NB4 (cell line): Measurements from ENCODE around the gene KCNJ3.

Experiments
- MYC ChIP-seq: IDR thresholded peaks from 2 replicates; pipeline ENCODE4 v1.6.1; 2011; ENCODE audit warnings: low read depth, low read length
- POLR2A ChIP-seq: IDR thresholded peaks from 2 replicates; pipeline ENCODE4 v1.6.1; 2011; ENCODE audit warnings: mild to moderate bottlenecking; ENCODE audit not compliant: insufficient read length; ENCODE audit errors: extremely low read depth
- TF ChIP-seq, protein P1 (sequence below): IDR thresholded peaks from one replicate; pipeline ENCODE4 v1.5.1; 2012; ENCODE audit warnings: low read depth, low read length
- TF ChIP-seq, protein P2 (sequence below): IDR thresholded peaks from 2 replicates; pipeline ENCODE4 v1.6.1; 2011; ENCODE audit warnings: low read depth, low read length

GRCh38 chr2:154694881-154695280 is 3.6 kb upstream of the KCNJ3 start:
- TF ChIP-seq, protein P1, sequence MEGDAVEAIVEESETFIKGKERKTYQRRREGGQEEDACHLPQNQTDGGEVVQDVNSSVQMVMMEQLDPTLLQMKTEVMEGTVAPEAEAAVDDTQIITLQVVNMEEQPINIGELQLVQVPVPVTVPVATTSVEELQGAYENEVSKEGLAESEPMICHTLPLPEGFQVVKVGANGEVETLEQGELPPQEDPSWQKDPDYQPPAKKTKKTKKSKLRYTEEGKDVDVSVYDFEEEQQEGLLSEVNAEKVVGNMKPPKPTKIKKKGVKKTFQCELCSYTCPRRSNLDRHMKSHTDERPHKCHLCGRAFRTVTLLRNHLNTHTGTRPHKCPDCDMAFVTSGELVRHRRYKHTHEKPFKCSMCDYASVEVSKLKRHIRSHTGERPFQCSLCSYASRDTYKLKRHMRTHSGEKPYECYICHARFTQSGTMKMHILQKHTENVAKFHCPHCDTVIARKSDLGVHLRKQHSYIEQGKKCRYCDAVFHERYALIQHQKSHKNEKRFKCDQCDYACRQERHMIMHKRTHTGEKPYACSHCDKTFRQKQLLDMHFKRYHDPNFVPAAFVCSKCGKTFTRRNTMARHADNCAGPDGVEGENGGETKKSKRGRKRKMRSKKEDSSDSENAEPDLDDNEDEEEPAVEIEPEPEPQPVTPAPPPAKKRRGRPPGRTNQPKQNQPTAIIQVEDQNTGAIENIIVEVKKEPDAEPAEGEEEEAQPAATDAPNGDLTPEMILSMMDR = no peak
- TF ChIP-seq MYC = no peak
- TF ChIP-seq, protein P2, sequence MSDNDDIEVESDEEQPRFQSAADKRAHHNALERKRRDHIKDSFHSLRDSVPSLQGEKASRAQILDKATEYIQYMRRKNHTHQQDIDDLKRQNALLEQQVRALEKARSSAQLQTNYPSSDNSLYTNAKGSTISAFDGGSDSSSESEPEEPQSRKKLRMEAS = no peak
- TF ChIP-seq POLR2A = no peak
